A549 (cell line): ENCODE measurements around the gene NXPH4. TPM values are rescaled to one million over a fixed set of nuclear protein-coding genes. Genes with fewer than 3 reads are reported as not detected.

Experiments
- ATAC-seq, 2 experiments: fragments of 200-7000 bp in 1 of 2; fragments of >200 bp in 1 of 2; cut with Nextera tagmentation in 1 of 2; cut with Tn5 transposase in 1 of 2; 3 replicates each; pipeline versions ENCODE4 v1.8.0 to v1.9.1; 2018 to 2020; ENCODE audit warnings: mild to moderate bottlenecking in 1 of 2, moderate library complexity in 1 of 2
- CTCF ChIA-PET: fragments of 300-600 bp; sonication (Branson Sonifier 250); formaldehyde crosslinking; extraction: SDS; loops from one replicate; lab custom pipeline; 2021; ENCODE audit warnings: antibody characterized with exemption, inconsistent platforms; lab: Yijun Ruan, JAX
- POLR2A ChIA-PET: fragments of 350-600 bp; formaldehyde crosslinking; extraction: SDS; loops from one replicate; lab custom pipeline; 2021; ENCODE audit warnings: antibody characterized with exemption, inconsistent platforms; lab: Yijun Ruan, JAX
- DNase-seq, 2 experiments: peaks; one replicate each; pipeline versions ENCODE4 v3.0.0 to v3.0.0-alpha.2; 2011 to 2016; ENCODE audit warnings: low read depth in 1 of 2, low spot score in 1 of 2
- FAIRE-seq: peaks from 2 replicates; lab custom pipeline; 2011; peaks lifted over from hg19 to GRCh38; lab: Jason Lieb, UNC
- H3K27ac ChIP-seq, 2 experiments: fragments of >200 bp; sonication (Bioruptor Twin); formaldehyde crosslinking; 3 replicates each; pipeline ENCODE4 v1.5.1; 2016 to 2017
- H3K4me1 ChIP-seq: fragments of >200 bp; sonication (Bioruptor Twin); formaldehyde crosslinking; 3 replicates; pipeline ENCODE4 v1.6.1; 2016
- H3K4me2 ChIP-seq: fragments of >200 bp; sonication (Bioruptor Twin); formaldehyde crosslinking; 3 replicates; pipeline ENCODE4 v1.6.1; 2016
- H3K4me3 ChIP-seq: fragments of >200 bp; sonication (Bioruptor Twin); formaldehyde crosslinking; 3 replicates; pipeline ENCODE4 v1.5.1; 2016
- H3K9me3 ChIP-seq: fragments of >200 bp; sonication (Bioruptor Twin); formaldehyde crosslinking; 3 replicates; pipeline ENCODE4 v1.6.1; 2016
- ATOH8 ChIP-seq: fragments of 250-450 bp; sonication (Bioruptor Pico); IDR thresholded peaks from 2 replicates; pipeline ENCODE4 v1.5.0; 2020; ENCODE audit warnings: low read depth, mild to moderate bottlenecking, moderate library complexity
- CHD2 ChIP-seq: fragments of 150-350 bp; IDR thresholded peaks from 2 replicates; pipeline ENCODE4 v1.6.1; 2014; ENCODE audit warnings: low read length; ENCODE audit not compliant: partially characterized antibody
- E2F6 ChIP-seq: IDR thresholded peaks from 2 replicates; pipeline ENCODE4 v1.6.1; 2012; ENCODE audit warnings: low read depth, borderline replicate concordance
- EHF ChIP-seq: fragments of 250-450 bp; sonication (Bioruptor Pico); IDR thresholded peaks from 2 replicates; pipeline ENCODE4 v1.5.0; 2020; ENCODE audit warnings: mild to moderate bottlenecking
- EHMT2 ChIP-seq: fragments of 200-600 bp; sonication (generic); IDR thresholded peaks from 2 replicates; pipeline ENCODE4 v1.6.1; 2016; ENCODE audit warnings: antibody characterized with exemption, low read depth, mild to moderate bottlenecking, moderate library complexity
- ELK1 ChIP-seq: fragments of 150-350 bp; IDR thresholded peaks from 2 replicates; pipeline ENCODE4 v1.6.1; 2014; ENCODE audit warnings: low read depth, mild to moderate bottlenecking, low read length
- FOSB ChIP-seq: fragments of 250-450 bp; sonication (Bioruptor Pico); IDR thresholded peaks from 2 replicates; pipeline ENCODE4 v1.5.0; 2020; ENCODE audit warnings: mild to moderate bottlenecking, moderate library complexity
- FOXS1 ChIP-seq: fragments of 250-450 bp; sonication (Bioruptor Pico); IDR thresholded peaks from 2 replicates; pipeline ENCODE4 v1.5.0; 2020; ENCODE audit warnings: mild to moderate bottlenecking, moderate library complexity
- HDAC2 ChIP-seq: fragments of 200-600 bp; sonication (generic); IDR thresholded peaks from 2 replicates; pipeline ENCODE4 v1.6.1; 2016
- HOXB13 ChIP-seq: fragments of 250-450 bp; sonication (Bioruptor Pico); IDR thresholded peaks from 2 replicates; pipeline ENCODE4 v1.5.0; 2020; ENCODE audit warnings: low read depth, mild to moderate bottlenecking, moderate library complexity
- HOXB5 ChIP-seq: fragments of 250-450 bp; sonication (Bioruptor Pico); IDR thresholded peaks from 2 replicates; pipeline ENCODE4 v1.5.0; 2020; ENCODE audit warnings: mild to moderate bottlenecking, moderate library complexity
- JUN ChIP-seq, 2 experiments: fragments of >200 bp; sonication (Bioruptor Twin); formaldehyde crosslinking; IDR thresholded peaks; 2 replicates in 1 of 2; 3 replicates in 1 of 2; pipeline ENCODE4 v1.6.1; 2016 to 2017
- JUNB ChIP-seq: fragments of >200 bp; sonication (Bioruptor Twin); formaldehyde crosslinking; IDR thresholded peaks from 2 replicates; pipeline ENCODE4 v1.6.1; 2016
- MAFK ChIP-seq: fragments of 450-650 bp; IDR thresholded peaks from 2 replicates; pipeline ENCODE4 v1.6.1; 2014; ENCODE audit not compliant: partially characterized antibody
- NPAS2 ChIP-seq: fragments of 250-450 bp; sonication (Bioruptor Pico); IDR thresholded peaks from 2 replicates; pipeline ENCODE4 v1.8.0; 2022; ENCODE audit warnings: mild to moderate bottlenecking, moderate library complexity, borderline replicate concordance
- PBX3 ChIP-seq: IDR thresholded peaks from 2 replicates; pipeline ENCODE4 v1.6.1; 2012
- RAD21 ChIP-seq, 2 experiments: fragments of >200 bp in 1 of 2; sonication (Bioruptor Twin) in 1 of 2; formaldehyde crosslinking in 1 of 2; IDR thresholded peaks in 1 of 2; conservative IDR thresholded peaks in 1 of 2; 2 replicates in 1 of 2; 3 replicates in 1 of 2; pipeline ENCODE4 v1.6.1; 2012 to 2018; ENCODE audit warnings: inconsistent platforms in 1 of 2
- REST ChIP-seq: fragments of 200-600 bp; sonication (generic); IDR thresholded peaks from 2 replicates; pipeline ENCODE4 v1.6.1; 2016; ENCODE audit warnings: antibody characterized with exemption, mild to moderate bottlenecking, moderate library complexity
- RNF2 ChIP-seq: fragments of 200-600 bp; sonication (generic); IDR thresholded peaks from 2 replicates; pipeline ENCODE4 v1.6.1; 2016; ENCODE audit warnings: low read depth, mild to moderate bottlenecking, antibody characterized with exemption, moderate library complexity, borderline replicate concordance
- SMC3 ChIP-seq: fragments of >200 bp; sonication (Bioruptor Twin); formaldehyde crosslinking; IDR thresholded peaks from 3 replicates; pipeline ENCODE4 v1.6.1; 2018; ENCODE audit warnings: inconsistent platforms
- SREBF2 ChIP-seq: fragments of 450-650 bp; IDR thresholded peaks from 2 replicates; pipeline ENCODE4 v1.6.1; 2014; ENCODE audit warnings: mild to moderate bottlenecking, moderate library complexity
- ZC3H11A ChIP-seq: fragments of 450-650 bp; IDR thresholded peaks from 2 replicates; pipeline ENCODE4 v1.6.1; 2014; ENCODE audit warnings: antibody characterized with exemption, mild to moderate bottlenecking
- ZNF302 ChIP-seq: fragments of 250-450 bp; sonication (Bioruptor Pico); IDR thresholded peaks from 2 replicates; pipeline ENCODE4 v1.9.0; 2021; ENCODE audit warnings: inconsistent platforms, mild to moderate bottlenecking, moderate library complexity
- WGBS: methylation state at CpG from one replicate; pipeline ENCODE4 v1.1.6; 2017; ENCODE audit errors: missing lambda C conversion rate; 5-methylcytosine and 5-hydroxymethylcytosine counted together
- polyA plus RNA-seq, 4 experiments: library from polyadenylated mRNA; depleted of rRNA in 3 of 4; stranded (reverse); fragments of >200 nt; fragmentation: RNase III in 1 of 4; extraction: RNeasy Plus Mini Kit Qiagen cat#74134 plus additional on column Dnase treatment in 1 of 4; gene quantifications; 2 replicates in 3 of 4; 3 replicates in 1 of 4; pipeline ENCODE4 v1.2.3, GENCODE V29; 2011 to 2017

NXPH4 gene
- polyA plus RNA-seq, 2 of the 4 experiments (the other 2 are of a cell fraction), result 0.52 to 3.5 TPM

GRCh38 chr12:57196956-57197355 is 19.6 kb upstream of the NXPH4 start (continued):
- TF ChIP-seq HDAC2 (no peak), RNF2 (no peak), EHF (CRISPR knock-in tag) (no peak), RAD21 (conservative IDR thresholded peaks at IDR 0.05 in 1 of 2, IDR thresholded peaks at IDR 0.05 in 1 of 2) (no peak), ELK1 (no peak)

- FAIRE-seq, result no peak
- no peaks in the 10 kb centered on the region for H3K4me1 ChIP-seq
- CTCF ChIA-PET, result interaction anchor here (1.0 to 20.5 kb wide), 5 partner anchors 9 to 74 kb away, joined by 3 to 383 read pairs (median 16); no protein-coding TSS in a partner anchor
- TF ChIP-seq MAFK, result no peak
- TF ChIP-seq ZNF302 (CRISPR knock-in tag), result no peak
- no peak for TF ChIP-seq PBX3
- TF ChIP-seq CHD2, result no peak
- no peak for TF ChIP-seq EHF (CRISPR knock-in tag)
- no peak for TF ChIP-seq HOXB13 (CRISPR knock-in tag)
- TF ChIP-seq JUN (IDR thresholded peaks at IDR 0.05), result no peak
- no peak for TF ChIP-seq HOXB5 (CRISPR knock-in tag)
- no peak for TF ChIP-seq FOSB (CRISPR knock-in tag)
- TF ChIP-seq SMC3, result no peak
- no peak for TF ChIP-seq ZC3H11A
- no peak for TF ChIP-seq NPAS2 (CRISPR knock-in tag)
- TF ChIP-seq E2F6, result no peak
- TF ChIP-seq JUNB, result no peak
- TF ChIP-seq REST, result no peak
- no peak for TF ChIP-seq ATOH8 (CRISPR knock-in tag)
- no peak for TF ChIP-seq FOXS1 (CRISPR knock-in tag)
- no peak for TF ChIP-seq SREBF2
- no peak for TF ChIP-seq EHMT2
- TF ChIP-seq, all 56 proteins: peak for 0
- 96% methylated on average over 16 of the region's 17 CpGs for WGBS
- no peak for ATAC-seq
- Histone ChIP-seq H3K4me2 (no peak overlapping the region), H3K9me3 (no peaks in the 10 kb centered on the region), H3K27ac (no peak overlapping the region), H3K4me3 (no peak overlapping the region)
- POLR2A ChIA-PET, result no interaction called here
- DNase-seq, result no peak
Observed at GRCh38 chr12:57198329-57198728, 18.3 kb upstream of the NXPH4 start.
